CD14-positive monocyte (primary cell): ENCODE measurements around the gene PTPN20. TPM values are rescaled to one million over a fixed set of nuclear protein-coding genes. Genes with fewer than 3 reads are reported as not detected.

Experiments used
- DNase-seq, 3 donors: peaks; one replicate each; pipeline ENCODE4 v3.0.0-alpha.2; 2011 to 2022
- H2AFZ ChIP-seq: 2 replicates; pipeline ENCODE4 v1.6.0; 2012; ENCODE audit warnings: mild to moderate bottlenecking, low read depth, low read length, inconsistent platforms; ENCODE audit not compliant: insufficient read depth, poor library complexity, severe bottlenecking
- H3K27ac ChIP-seq, 2 donors: 1 replicate in 1 of 2; 2 replicates in 1 of 2; pipeline ENCODE4 v1.5.1; 2012 to 2013; ENCODE audit warnings: low read length in 2 of 2, control low read depth in 1 of 2, inconsistent platforms in 1 of 2, low read depth in 1 of 2, mild to moderate bottlenecking in 1 of 2
- H3K27me3 ChIP-seq, 2 donors: one replicate each; pipeline versions ENCODE4 v1.6.0 to v1.6.1; 2011 to 2013; ENCODE audit warnings: low read length in 2 of 2; ENCODE audit not compliant: control insufficient read depth in 2 of 2, insufficient read depth in 2 of 2
- H3K36me3 ChIP-seq, 2 donors: replicated peaks in 1 of 2; 1 replicate in 1 of 2; 2 replicates in 1 of 2; pipeline versions ENCODE4 v1.5.1 to v1.6.1; 2012 to 2013; ENCODE audit warnings: low read length in 2 of 2, control low read depth in 1 of 2, inconsistent platforms in 1 of 2, mild to moderate bottlenecking in 1 of 2; ENCODE audit not compliant: insufficient read depth in 2 of 2, control insufficient read depth in 1 of 2
- H3K4me1 ChIP-seq, 2 donors: 1 replicate in 1 of 2; 2 replicates in 1 of 2; pipeline versions ENCODE4 v1.5.1 to v1.6.1; 2012 to 2013; ENCODE audit warnings: low read length in 2 of 2, control low read depth in 1 of 2, inconsistent platforms in 1 of 2, mild to moderate bottlenecking in 1 of 2, moderate library complexity in 1 of 2; ENCODE audit not compliant: insufficient read depth in 2 of 2, control insufficient read depth in 1 of 2
- H3K4me2 ChIP-seq: replicated peaks from 2 replicates; pipeline ENCODE3; 2012; ENCODE audit warnings: low read length, moderate library complexity, mild to moderate bottlenecking; ENCODE audit not compliant: poor library complexity, severe bottlenecking; ENCODE audit errors: extremely low read depth
- H3K4me3 ChIP-seq, 3 experiments: fragments of 200-600 bp in 1 of 3; sonication (generic) in 1 of 3; replicated peaks in 1 of 3; 1 replicate in 2 of 3; 2 replicates in 1 of 3; pipeline ENCODE4 v1.5.1; 2011 to 2013; ENCODE audit warnings: low read length in 3 of 3, mild to moderate bottlenecking in 3 of 3, control low read depth in 2 of 3, low read depth in 2 of 3, inconsistent platforms in 1 of 3, moderate library complexity in 1 of 3
- H3K79me2 ChIP-seq: 2 replicates; pipeline ENCODE4 v1.6.0; 2012; ENCODE audit warnings: mild to moderate bottlenecking, control low read depth, inconsistent platforms, low read length, moderate library complexity; ENCODE audit not compliant: insufficient read depth
- H3K9ac ChIP-seq: 2 replicates; pipeline ENCODE4 v1.6.0; 2017; ENCODE audit warnings: low read length, mild to moderate bottlenecking; ENCODE audit not compliant: insufficient read depth, poor library complexity, severe bottlenecking
- H3K9me3 ChIP-seq, 2 donors: replicated peaks in 1 of 2; 1 replicate in 1 of 2; 2 replicates in 1 of 2; pipeline versions ENCODE4 v1.5.1 to v1.6.1; 2012 to 2013; ENCODE audit warnings: low read length in 2 of 2, control low read depth in 1 of 2; ENCODE audit not compliant: control insufficient read depth in 1 of 2, insufficient read depth in 1 of 2
- H4K20me1 ChIP-seq: 2 replicates; pipeline ENCODE4 v1.6.0; 2012; ENCODE audit warnings: mild to moderate bottlenecking, low read length, control low read depth, moderate library complexity; ENCODE audit not compliant: insufficient read depth
- H3K27ac Mint-ChIP-seq, 7 donors: one replicate each; pipeline ENCODE4 v1.8.0; 2020; ENCODE audit warnings: mild to moderate bottlenecking in 7 of 7, mixed read lengths in 7 of 7, moderate library complexity in 6 of 7, inconsistent platforms in 2 of 7
- H3K27me3 Mint-ChIP-seq, 3 donors: one replicate each; pipeline ENCODE4 v1.8.0; 2021 to 2022; ENCODE audit warnings: low read depth in 3 of 3, mild to moderate bottlenecking in 3 of 3, mixed read lengths in 3 of 3, moderate library complexity in 3 of 3, inconsistent platforms in 1 of 3
- H3K36me3 Mint-ChIP-seq, 2 donors: one replicate each; pipeline ENCODE4 v1.8.0; 2020; ENCODE audit warnings: mixed read lengths in 2 of 2, inconsistent platforms in 1 of 2, mild to moderate bottlenecking in 1 of 2
- H3K4me1 Mint-ChIP-seq: one replicate; pipeline ENCODE4 v1.8.0; 2020; ENCODE audit warnings: mild to moderate bottlenecking, mixed read lengths
- H3K4me3 Mint-ChIP-seq, 2 donors: one replicate each; pipeline ENCODE4 v1.8.0; 2020; ENCODE audit warnings: mild to moderate bottlenecking in 2 of 2, mixed read lengths in 2 of 2, moderate library complexity in 1 of 2
- H3K9me3 Mint-ChIP-seq, 7 donors: one replicate each; pipeline ENCODE4 v1.8.0; 2020 to 2022; ENCODE audit warnings: mixed read lengths in 7 of 7, mild to moderate bottlenecking in 6 of 7, moderate library complexity in 6 of 7, inconsistent platforms in 2 of 7
- CTCF ChIP-seq: fragments of 200-600 bp; IDR thresholded peaks from one replicate; pipeline ENCODE4 v1.8.0; 2022; ENCODE audit warnings: antibody characterized with exemption, mild to moderate bottlenecking
- WGBS: methylation state at CpG from one replicate; pipeline ENCODE4 v1.1.5; 2013; ENCODE audit warnings: missing lambda C conversion rate; ENCODE audit not compliant: insufficient coverage; 5-methylcytosine and 5-hydroxymethylcytosine counted together
- intact Hi-C, 2 donors: fragments of 100-400 bp; cut with micrococcal nuclease; formaldehyde crosslinking; loops; one replicate each; pipeline versions ENCODE4 v1.15.0 to v1.15.1; 2023
- polyA plus RNA-seq, 3 donors: library from polyadenylated mRNA; depleted of rRNA in 1 of 3; unstranded in 2 of 3; stranded (reverse) in 1 of 3; fragments of 300-500 nt in 2 of 3; fragments of >200 nt in 1 of 3; fragmentation: Illumina TruSeq in 2 of 3; gene quantifications; 1 replicate in 2 of 3; 2 replicates in 1 of 3; pipeline ENCODE4 v1.2.3, GENCODE V29; 2012 to 2021

Gene PTPN20
- polyA plus RNA-seq, 3 donors, result 0.04 TPM; not detected in 2

- Histone ChIP-seq H3K79me2 (no peaks in the 10 kb centered on the region), H3K27me3 (no peaks in the 10 kb centered on the region), H3K9me3 (no peaks in the 10 kb centered on the region), H3K9ac (no peak overlapping the region), H3K4me2 (no peak overlapping the region), H3K4me3 (no peak overlapping the region), H4K20me1 (no peaks in the 10 kb centered on the region), H2AFZ (no peak overlapping the region), H3K4me1 (no peaks in the 10 kb centered on the region), H3K36me3 (no peaks in the 10 kb centered on the region), H3K27ac (no peak overlapping the region)
- Mint-ChIP-seq H3K9me3 (peaks cover 0 to 2% (median 0%) of the 10 kb centered on the region in 7 donors), H3K4me1 (no peaks in the 10 kb centered on the region), H3K27ac (no peak overlapping the region), H3K27me3 (peaks cover 2 to 7% (median 3%) of the 10 kb centered on the region in 3 donors), H3K4me3 (no peak overlapping the region), H3K36me3 (no peaks in the 10 kb centered on the region)
- 92% methylated on average over 2 of the region's 5 CpGs for WGBS
- DNase-seq, result no peak
- no peak for TF ChIP-seq CTCF
- intact Hi-C loops, result no loop called here
Measured at GRCh38 chr10:47033081-47033480, 121.9 kb downstream of the PTPN20 start.

GRCh38 chr10:47033541-47034270, 122.5 kb downstream of the PTPN20 start:
- WGBS, result 94% methylated on average over 12 of the region's 13 CpGs
- intact Hi-C loops, result no loop called here
- no peak overlapping the region for H3K9ac ChIP-seq
- no peaks in the 10 kb centered on the region for H4K20me1 ChIP-seq
- H3K9me3 Mint-ChIP-seq, result peaks cover 0 to 2% (median 0%) of the 10 kb centered on the region in 7 donors
- no peak overlapping the region for H3K27ac ChIP-seq
- no peak overlapping the region for H3K4me3 ChIP-seq
- no peaks in the 10 kb centered on the region for H3K4me1 Mint-ChIP-seq
- peaks cover 2 to 8% (median 3%) of the 10 kb centered on the region in 3 donors for H3K27me3 Mint-ChIP-seq
- no peak for DNase-seq
- H3K36me3 Mint-ChIP-seq, result no peaks in the 10 kb centered on the region
- H3K36me3 ChIP-seq, result no peaks in the 10 kb centered on the region
- H3K9me3 ChIP-seq, result no peaks in the 10 kb centered on the region
- H3K27ac Mint-ChIP-seq, result no peak overlapping the region
- no peak overlapping the region for H2AFZ ChIP-seq
- no peaks in the 10 kb centered on the region for H3K4me1 ChIP-seq
- TF ChIP-seq CTCF, result no peak
- no peak overlapping the region for H3K4me3 Mint-ChIP-seq
- H3K79me2 ChIP-seq, result no peaks in the 10 kb centered on the region
- H3K4me2 ChIP-seq, result no peak overlapping the region
- no peaks in the 10 kb centered on the region for H3K27me3 ChIP-seq
